ENCODE measurements around the gene PNPLA7.

The PNPLA7 gene

DNA sequence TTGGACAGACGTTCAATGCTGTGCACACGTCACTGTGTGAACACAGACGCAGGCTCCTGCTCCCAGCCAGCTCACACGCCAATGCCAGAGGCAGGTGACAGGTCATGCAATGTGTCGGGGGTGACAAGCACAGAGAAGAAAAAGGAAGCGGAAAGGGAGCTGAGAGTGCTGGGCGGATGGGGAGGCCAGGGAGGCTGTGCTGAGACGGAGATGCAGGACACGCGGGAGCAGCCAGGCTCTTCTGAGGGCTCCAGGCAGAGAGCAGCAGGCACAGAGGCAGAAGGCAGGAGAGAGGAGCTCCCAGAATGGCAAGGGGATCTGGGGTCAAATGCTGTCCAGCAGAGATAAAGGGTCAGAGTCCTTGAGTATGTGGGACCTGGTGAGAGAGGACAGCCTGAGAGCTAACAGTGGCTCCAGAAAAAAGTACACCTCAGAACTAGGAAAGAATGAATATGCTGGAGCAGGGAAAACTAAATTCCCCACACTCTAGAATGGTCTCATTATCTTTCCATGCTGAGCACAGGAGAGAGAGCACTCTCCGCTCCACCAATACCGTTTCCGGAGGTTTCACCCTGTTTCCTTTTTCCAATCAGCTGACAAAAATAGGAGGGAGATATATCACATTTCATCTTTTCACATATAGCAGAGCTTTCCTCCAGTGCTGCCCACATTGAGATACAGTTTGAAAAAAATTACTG, 58.3 kb downstream of the PNPLA7 start:
- H3K27ac ChIP-seq, result no peak overlapping the region
- no peaks in the 10 kb centered on the region for H3K9me3 ChIP-seq (ENCODE audit: control insufficient read depth, low read length)
- no peaks in the 10 kb centered on the region for H3K36me3 ChIP-seq (ENCODE audit: control insufficient read depth, insufficient read depth, low read length)
- H3K4me3 ChIP-seq (ENCODE audit: low read depth, low read length), result no peak overlapping the region
- H2AFZ ChIP-seq, result no peak overlapping the region
- no peak overlapping the region for H3K4me2 ChIP-seq (ENCODE audit: low read length)
- no peaks in the 10 kb centered on the region for H3K27me3 ChIP-seq (ENCODE audit: control insufficient read depth, insufficient read depth, low read length)
- TF ChIP-seq, protein P1, sequence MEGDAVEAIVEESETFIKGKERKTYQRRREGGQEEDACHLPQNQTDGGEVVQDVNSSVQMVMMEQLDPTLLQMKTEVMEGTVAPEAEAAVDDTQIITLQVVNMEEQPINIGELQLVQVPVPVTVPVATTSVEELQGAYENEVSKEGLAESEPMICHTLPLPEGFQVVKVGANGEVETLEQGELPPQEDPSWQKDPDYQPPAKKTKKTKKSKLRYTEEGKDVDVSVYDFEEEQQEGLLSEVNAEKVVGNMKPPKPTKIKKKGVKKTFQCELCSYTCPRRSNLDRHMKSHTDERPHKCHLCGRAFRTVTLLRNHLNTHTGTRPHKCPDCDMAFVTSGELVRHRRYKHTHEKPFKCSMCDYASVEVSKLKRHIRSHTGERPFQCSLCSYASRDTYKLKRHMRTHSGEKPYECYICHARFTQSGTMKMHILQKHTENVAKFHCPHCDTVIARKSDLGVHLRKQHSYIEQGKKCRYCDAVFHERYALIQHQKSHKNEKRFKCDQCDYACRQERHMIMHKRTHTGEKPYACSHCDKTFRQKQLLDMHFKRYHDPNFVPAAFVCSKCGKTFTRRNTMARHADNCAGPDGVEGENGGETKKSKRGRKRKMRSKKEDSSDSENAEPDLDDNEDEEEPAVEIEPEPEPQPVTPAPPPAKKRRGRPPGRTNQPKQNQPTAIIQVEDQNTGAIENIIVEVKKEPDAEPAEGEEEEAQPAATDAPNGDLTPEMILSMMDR (IDR thresholded peaks at IDR 0.05), result no peak
- H3K9ac ChIP-seq, result no peak overlapping the region
- no peaks in the 10 kb centered on the region for H3K79me2 ChIP-seq
- no peaks in the 10 kb centered on the region for H3K4me1 ChIP-seq

DNA sequence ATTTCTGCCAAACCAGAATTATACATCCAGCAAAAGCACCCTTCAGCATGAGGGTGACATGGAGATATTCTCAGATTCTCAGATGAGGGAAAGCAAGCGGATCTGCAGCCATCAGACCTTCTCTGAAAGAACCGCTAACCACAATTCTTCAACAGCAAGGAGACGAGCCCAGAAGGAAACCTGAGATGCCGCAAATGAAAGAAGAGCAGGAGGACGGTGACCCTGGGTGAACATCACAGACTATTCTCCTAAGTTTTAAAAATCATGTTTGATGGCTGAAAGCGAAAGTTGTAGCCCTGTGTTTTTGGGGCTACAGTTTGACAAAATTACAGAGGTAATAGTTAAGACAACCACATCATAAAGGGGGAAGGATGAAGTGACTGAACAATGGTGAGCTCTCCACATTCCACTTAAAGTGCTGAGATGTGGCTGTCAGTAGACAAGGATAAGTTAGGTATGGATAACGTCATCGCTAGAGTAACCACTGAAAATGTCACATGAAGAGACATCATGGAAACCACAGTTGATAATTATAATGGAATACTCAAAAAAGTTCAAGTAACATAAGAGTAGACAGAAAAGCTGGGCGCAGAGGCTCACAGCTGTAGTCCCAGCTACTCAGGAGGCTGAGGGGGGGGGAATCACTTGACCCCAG, 59.5 kb downstream of the PNPLA7 start:
- H3K36me3 ChIP-seq (ENCODE audit: control insufficient read depth, insufficient read depth, low read length), result no peaks in the 10 kb centered on the region
- no peaks in the 10 kb centered on the region for H3K79me2 ChIP-seq
- no peak overlapping the region for H3K27ac ChIP-seq
- TF ChIP-seq, protein P1 (IDR thresholded peaks at IDR 0.05), result no peak
- H3K4me1 ChIP-seq, result no peaks in the 10 kb centered on the region
- H3K9me3 ChIP-seq (ENCODE audit: control insufficient read depth, low read length), result no peaks in the 10 kb centered on the region
- H2AFZ ChIP-seq, result no peak overlapping the region
- no peak overlapping the region for H3K4me2 ChIP-seq (ENCODE audit: low read length)
- no peak overlapping the region for H3K9ac ChIP-seq
- H3K27me3 ChIP-seq (ENCODE audit: control insufficient read depth, insufficient read depth, low read length), result no peaks in the 10 kb centered on the region
- H3K4me3 ChIP-seq (ENCODE audit: low read depth, low read length), result no peak overlapping the region

- Histone ChIP-seq H3K79me2 (no peaks in the 10 kb centered on the region), H3K9ac (no peak overlapping the region), H3K27ac (no peak overlapping the region), H3K4me3 (ENCODE audit: low read depth, low read length) (no peak overlapping the region), H3K4me1 (no peaks in the 10 kb centered on the region), H3K9me3 (ENCODE audit: control insufficient read depth, low read length) (no peaks in the 10 kb centered on the region), H3K36me3 (ENCODE audit: control insufficient read depth, insufficient read depth, low read length) (no peaks in the 10 kb centered on the region), H2AFZ (no peak overlapping the region), H3K4me2 (ENCODE audit: low read length) (no peak overlapping the region), H3K27me3 (ENCODE audit: control insufficient read depth, insufficient read depth, low read length) (no peaks in the 10 kb centered on the region)
- TF ChIP-seq, protein P1 (IDR thresholded peaks at IDR 0.05), result no peak
Measured at GRCh38 chr9:137488906-137489305, 61.3 kb downstream of the PNPLA7 start.

GRCh38 chr9:137488327-137488653, 61.9 kb downstream of the PNPLA7 start:
- H3K4me1 ChIP-seq, result no peaks in the 10 kb centered on the region
- no peaks in the 10 kb centered on the region for H3K36me3 ChIP-seq (ENCODE audit: control insufficient read depth, insufficient read depth, low read length)
- H3K27ac ChIP-seq, result no peak overlapping the region
- H3K4me3 ChIP-seq (ENCODE audit: low read depth, low read length), result no peak overlapping the region
- no peak overlapping the region for H3K4me2 ChIP-seq (ENCODE audit: low read length)
- no peaks in the 10 kb centered on the region for H3K9me3 ChIP-seq (ENCODE audit: control insufficient read depth, low read length)
- H3K9ac ChIP-seq, result no peak overlapping the region
- H3K27me3 ChIP-seq (ENCODE audit: control insufficient read depth, insufficient read depth, low read length), result no peaks in the 10 kb centered on the region
- H2AFZ ChIP-seq, result no peak overlapping the region
- TF ChIP-seq, protein P1 (IDR thresholded peaks at IDR 0.05), result no peak
- H3K79me2 ChIP-seq, result no peaks in the 10 kb centered on the region

Measured in parathyroid adenoma (tissue), 2 donors.